Measurements from ENCODE around the gene NTSR1.

NTSR1 gene

DNA sequence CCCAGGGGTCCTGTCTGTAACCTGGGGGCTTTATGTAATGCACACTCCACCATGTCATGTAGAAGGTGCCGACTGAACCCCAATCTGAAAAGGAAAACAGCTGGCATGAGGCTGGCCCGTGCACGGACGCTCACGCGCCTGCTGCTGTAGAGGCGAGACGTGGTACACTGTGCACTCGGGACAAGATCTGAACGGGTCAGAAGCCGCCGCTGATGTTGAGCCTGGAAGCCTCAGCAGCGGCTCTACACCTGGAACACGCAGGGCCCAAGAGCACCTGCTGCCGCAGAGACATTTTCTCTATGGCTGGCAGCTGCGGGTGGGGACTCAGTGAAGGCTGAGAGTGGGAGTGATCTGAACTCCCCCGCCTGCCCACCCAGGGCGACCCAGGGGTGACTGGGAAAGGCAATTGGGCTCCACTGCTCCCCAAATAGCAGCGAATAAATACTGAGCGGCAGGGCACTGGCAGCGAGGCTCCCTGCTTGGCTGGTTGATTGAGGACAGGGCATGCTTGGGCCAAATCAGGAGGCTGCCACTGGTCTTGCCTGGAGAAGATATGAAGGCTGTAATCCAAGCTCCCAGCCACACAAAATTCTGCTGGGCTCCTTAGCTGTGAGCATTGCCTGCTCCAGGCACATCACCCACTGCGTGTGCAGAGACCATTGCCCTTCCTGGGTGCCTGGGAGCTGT lies 93.5 kb downstream of the NTSR1 start:
- no peak for DNase-seq (ENCODE audit: low spot score)

GRCh38 chr20:62804021-62804626 lies 95.5 kb downstream of the NTSR1 start:
- DNase-seq (ENCODE audit: low spot score), result no peak

DNA sequence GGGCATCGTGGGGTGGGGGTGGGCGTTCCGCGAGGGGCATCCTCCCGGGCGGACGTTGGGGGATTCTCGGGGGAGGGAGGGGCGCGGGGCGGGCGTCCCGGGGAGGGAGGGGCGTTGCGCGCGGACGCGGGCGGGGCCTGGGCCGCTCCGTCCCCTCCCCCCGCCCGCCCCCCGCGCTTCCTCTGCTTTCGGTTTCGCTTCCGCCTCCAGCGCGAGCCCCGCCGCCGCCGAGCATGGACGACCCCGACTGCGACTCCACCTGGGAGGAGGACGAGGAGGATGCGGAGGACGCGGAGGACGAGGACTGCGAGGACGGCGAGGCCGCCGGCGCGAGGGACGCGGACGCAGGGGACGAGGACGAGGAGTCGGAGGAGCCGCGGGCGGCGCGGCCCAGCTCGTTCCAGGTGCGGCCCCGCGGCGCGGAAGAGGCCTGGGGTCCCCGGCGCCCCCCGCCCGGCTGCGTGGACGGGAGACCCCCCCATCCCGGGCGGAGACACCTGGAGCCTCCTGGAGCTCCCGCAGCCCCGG lies 96.1 kb downstream of the NTSR1 start, which contains the start of gene OGFR:
TSS of gene OGFR (plus strand) at position 209 of the 528 bp plus-strand sequence. CDS start at position 234, 25 bp downstream.
- no peak for DNase-seq (ENCODE audit: low spot score)

GRCh38 chr20:62805155-62805710 lies 96.6 kb downstream of the NTSR1 start:
- DNase-seq (ENCODE audit: low spot score), result no peak

GRCh38 chr20:62805711-62806382 lies 97.2 kb downstream of the NTSR1 start:
- no peak for DNase-seq (ENCODE audit: low spot score)

- DNase-seq (ENCODE audit: low spot score), result no peak
These were observed 97.9 kb downstream of the NTSR1 start for GRCh38 chr20:62806383-62807050.

DNA sequence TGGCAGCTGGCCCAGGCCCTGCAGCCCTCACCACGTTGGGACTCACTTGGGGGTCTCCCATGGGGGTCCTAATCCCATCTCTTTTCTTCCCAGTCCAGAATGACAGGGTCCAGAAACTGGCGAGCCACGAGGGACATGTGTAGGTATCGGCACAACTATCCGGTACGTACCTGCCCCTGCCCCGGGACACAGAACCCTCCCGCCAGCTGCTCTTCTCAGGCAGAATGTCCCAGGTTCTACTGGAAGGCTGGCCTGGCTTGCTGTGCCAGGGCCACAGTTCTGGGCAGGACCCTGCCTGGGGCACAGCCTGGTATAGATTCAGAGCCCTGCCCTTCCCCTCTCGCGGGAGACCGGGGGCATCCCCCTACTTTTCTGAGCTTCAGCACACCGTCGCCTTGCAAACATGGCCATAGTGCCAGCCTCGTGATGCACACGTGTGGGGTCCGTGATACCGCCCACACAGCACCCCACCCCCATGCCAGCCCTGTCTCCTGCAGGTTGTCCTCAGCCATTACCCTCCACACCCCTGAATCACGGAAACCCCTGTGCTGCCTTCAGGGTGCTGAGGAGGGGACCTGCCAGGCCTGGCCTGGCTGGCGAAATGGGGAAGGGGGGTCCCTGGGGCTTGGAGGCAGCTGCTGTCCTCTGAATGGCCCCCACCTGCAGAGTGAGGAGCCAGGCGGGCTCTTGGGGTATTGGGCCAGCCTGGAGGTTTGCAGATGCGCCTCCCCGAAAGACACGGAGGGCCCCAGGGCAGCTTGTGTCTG lies 99.0 kb downstream of the NTSR1 start:
- no peak for DNase-seq (ENCODE audit: low spot score)

GRCh38 chr20:62808211-62808865 lies 99.7 kb downstream of the NTSR1 start:
- no peak for DNase-seq (ENCODE audit: low spot score)

- no peak for DNase-seq (ENCODE audit: low spot score)
These were observed 101.1 kb downstream of the NTSR1 start for GRCh38 chr20:62809530-62810428.

- DNase-seq (ENCODE audit: low spot score), result no peak
These were observed 102.7 kb downstream of the NTSR1 start for GRCh38 chr20:62811320-62811719.

- DNase-seq (ENCODE audit: low spot score), result no peak
These were observed 103.1 kb downstream of the NTSR1 start for GRCh38 chr20:62811720-62812119.
